Measurements from ENCODE around the gene BAD.

- TF ChIP-seq CTCF (IDR thresholded peaks at IDR 0.05): no peak
- no peak for TF ChIP-seq POLR2A (IDR thresholded peaks at IDR 0.05)
- no peak for TF ChIP-seq EP300 (IDR thresholded peaks at IDR 0.05; ENCODE audit: low read depth)
Observed at GRCh38 chr11:64255135-64256128, 29.0 kb downstream of the BAD start.

Data from transverse colon (tissue), 3 donors.